Type B pancreatic cell (in vitro differentiated cells): Measurements from ENCODE around the gene SGMS1. TPM values are rescaled to one million over a fixed set of nuclear protein-coding genes. Genes with fewer than 3 reads are reported as not detected.
"Not testable (repeated sequence)": the region's sequence is repeated elsewhere in the genome, so short reads cannot be mapped to it uniquely, and the experiment has no call there.

ENCODE experiments used
- DNase-seq: peaks from one replicate; pipeline ENCODE4 v3.0.0; 2021; ENCODE audit warnings: mixed read lengths; ENCODE audit not compliant: unreplicated experiment; ENCODE audit errors: extremely low spot score
- H3K27ac Mint-ChIP-seq: 2 replicates; pipeline ENCODE4 v1.8.0; 2021; ENCODE audit warnings: mild to moderate bottlenecking, mixed read lengths
- H3K27me3 Mint-ChIP-seq: 2 replicates; pipeline ENCODE4 v1.8.0; 2021; ENCODE audit warnings: mixed read lengths
- H3K36me3 Mint-ChIP-seq: 2 replicates; pipeline ENCODE4 v1.8.0; 2021; ENCODE audit warnings: mixed read lengths
- H3K4me1 Mint-ChIP-seq: one replicate; pipeline ENCODE4 v1.8.0; 2021; ENCODE audit warnings: mixed read lengths; ENCODE audit not compliant: unreplicated experiment
- H3K4me3 Mint-ChIP-seq: 2 replicates; pipeline ENCODE4 v1.8.0; 2021; ENCODE audit warnings: mild to moderate bottlenecking, mixed read lengths
- H3K9me3 Mint-ChIP-seq: 2 replicates; pipeline ENCODE4 v1.8.0; 2021; ENCODE audit warnings: mixed read lengths
- CTCF ChIP-seq: fragments of 200-600 bp; sonication (generic); conservative IDR thresholded peaks from 2 replicates; pipeline ENCODE4 v1.5.0; 2021; ENCODE audit warnings: antibody characterized with exemption, mild to moderate bottlenecking
- total RNA-seq: library from RNA; stranded (reverse); gene quantifications from 2 replicates; pipeline ENCODE4 v1.2.1, GENCODE V29; 2021; ENCODE audit warnings: low replicate concordance

Gene SGMS1
- total RNA-seq, 1 donor from 2014 or later: 15.1 TPM

GRCh38 chr10:50360077-50360850, 263.5 kb downstream of the SGMS1 start:
- H3K4me1 Mint-ChIP-seq: no peaks in the 10 kb centered on the region
- H3K4me3 Mint-ChIP-seq: no peak overlapping the region
- H3K27me3 Mint-ChIP-seq: no peaks in the 10 kb centered on the region
- peaks cover 3% of the 10 kb centered on the region for H3K9me3 Mint-ChIP-seq
- no peak overlapping the region for H3K27ac Mint-ChIP-seq
- DNase-seq: no peak
- no peak for TF ChIP-seq CTCF
- no peaks in the 10 kb centered on the region for H3K36me3 Mint-ChIP-seq

GRCh38 chr10:50358925-50359687, 264.6 kb downstream of the SGMS1 start:
- Mint-ChIP-seq H3K27ac (no peak overlapping the region), H3K27me3 (no peaks in the 10 kb centered on the region), H3K4me3 (no peak overlapping the region), H3K9me3 (no peaks in the 10 kb centered on the region), H3K36me3 (no peaks in the 10 kb centered on the region), H3K4me1 (no peaks in the 10 kb centered on the region)
- no peak for TF ChIP-seq CTCF
- no peak for DNase-seq

GRCh38 chr10:50358411-50358810, 265.3 kb downstream of the SGMS1 start:
- no peak overlapping the region for H3K4me3 Mint-ChIP-seq
- DNase-seq: no peak
- H3K27ac Mint-ChIP-seq: no peak overlapping the region
- H3K36me3 Mint-ChIP-seq: no peaks in the 10 kb centered on the region
- no peak for TF ChIP-seq CTCF
- H3K9me3 Mint-ChIP-seq: no peaks in the 10 kb centered on the region
- H3K27me3 Mint-ChIP-seq: no peaks in the 10 kb centered on the region
- H3K4me1 Mint-ChIP-seq: no peaks in the 10 kb centered on the region

GRCh38 chr10:50356481-50356832, 267.3 kb downstream of the SGMS1 start:
- not testable (repeated sequence) for H3K9me3 Mint-ChIP-seq, H3K27me3 Mint-ChIP-seq, H3K4me3 Mint-ChIP-seq, H3K27ac Mint-ChIP-seq, H3K36me3 Mint-ChIP-seq, H3K4me1 Mint-ChIP-seq, DNase-seq

- DNase-seq, H3K4me3 Mint-ChIP-seq, H3K36me3 Mint-ChIP-seq, H3K27me3 Mint-ChIP-seq, H3K4me1 Mint-ChIP-seq, H3K27ac Mint-ChIP-seq, H3K9me3 Mint-ChIP-seq: not testable (repeated sequence)
Measured at GRCh38 chr10:50355693-50356480, 267.9 kb downstream of the SGMS1 start.

GRCh38 chr10:50351483-50352146, 272.1 kb downstream of the SGMS1 start:
- Mint-ChIP-seq H3K9me3 (peaks cover 6% of the 10 kb centered on the region), H3K36me3 (peaks cover 6% of the 10 kb centered on the region), H3K27ac (no peak overlapping the region), H3K27me3 (no peaks in the 10 kb centered on the region), H3K4me1 (no peaks in the 10 kb centered on the region), H3K4me3 (no peak overlapping the region)
- no peak for DNase-seq
- no peak for TF ChIP-seq CTCF
